ENCODE results near the gene TMEM252.

TMEM252 gene

DNA sequence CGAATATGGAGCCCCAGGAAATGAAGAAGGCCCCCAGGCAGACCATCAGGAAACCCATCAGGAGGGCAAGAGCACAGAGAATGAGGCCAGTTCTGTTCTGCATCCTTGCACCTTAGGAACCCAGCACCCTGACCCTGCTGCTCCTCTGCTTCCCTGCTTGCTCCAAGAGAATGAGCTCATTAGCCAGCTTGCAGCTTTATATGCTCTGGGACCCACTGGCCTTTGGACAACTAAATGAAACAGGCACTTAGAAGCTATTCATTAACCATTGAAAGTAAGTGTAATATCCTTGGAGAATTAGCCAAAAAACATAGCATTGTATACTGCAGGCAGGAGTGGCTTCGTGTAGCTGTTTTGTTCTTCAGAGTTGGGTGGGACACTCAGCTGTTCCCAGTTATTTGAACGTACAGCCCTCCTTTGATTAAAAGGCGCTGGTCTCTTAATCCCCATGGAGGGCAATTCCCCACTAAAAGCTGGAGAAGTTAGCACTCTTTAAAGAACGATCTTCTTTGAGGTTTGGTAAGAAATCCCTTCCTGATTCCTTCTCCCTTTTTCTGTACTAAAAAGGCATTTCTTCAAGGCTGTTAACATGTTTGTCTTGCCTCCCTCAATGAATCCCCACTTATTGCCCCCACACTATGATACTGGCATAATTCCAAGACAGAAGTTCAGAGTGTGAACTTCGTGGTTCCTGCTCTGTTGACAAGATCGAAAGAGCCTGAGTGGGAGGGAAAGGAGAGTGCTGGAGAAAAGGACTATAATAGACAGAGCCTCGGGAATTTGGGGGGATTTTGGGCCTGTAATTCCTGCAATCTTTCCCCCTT is at the start of gene TMEM252:
Gene TMEM252, minus strand, starts transcription at position 172 of the 824 bp plus-strand sequence. Its CDS starts 69 bp downstream, at position 103.
- DNase-seq: no peak

GRCh38 chr9:68585034-68585761 is 44.5 kb upstream of the TMEM252 start:
- peak in 1 of 3 experiments; percentile 32 for DNase-seq

GRCh38 chr9:68584189-68585033 is 43.7 kb upstream of the TMEM252 start:
- peak; percentile 78 to 96 (median 81) for DNase-seq

- DNase-seq: no peak
These were observed 41.0 kb upstream of the TMEM252 start for GRCh38 chr9:68581696-68582095.

- DNase-seq: no peak
These were observed 37.3 kb upstream of the TMEM252 start for GRCh38 chr9:68577774-68578591.

- no peak for DNase-seq
These were observed 35.1 kb upstream of the TMEM252 start for GRCh38 chr9:68575817-68576216.

DNA sequence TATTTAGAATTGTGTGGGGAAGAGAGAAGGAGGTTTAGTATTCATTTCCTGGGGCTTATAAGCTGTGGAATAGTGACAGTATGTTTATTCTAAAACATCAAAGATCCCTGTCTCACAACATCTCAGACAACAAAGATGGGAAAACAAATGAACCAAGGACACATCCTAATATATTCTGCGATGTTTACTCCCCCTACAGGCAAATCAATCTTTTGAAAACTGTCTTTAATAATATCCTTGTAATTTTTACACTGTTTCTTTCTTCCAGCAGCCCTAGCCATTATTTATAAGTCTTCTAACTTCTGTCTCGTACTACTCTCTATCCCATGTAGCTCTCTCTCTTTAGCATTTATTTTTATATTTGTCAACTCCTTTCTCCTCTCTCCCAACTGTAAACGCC is 33.5 kb upstream of the TMEM252 start:
- DNase-seq: peak in 1 of 3 experiments; percentile 30

GRCh38 chr9:68567565-68567964 is 26.9 kb upstream of the TMEM252 start:
- no peak for DNase-seq

- DNase-seq: no peak
These were observed 21.8 kb upstream of the TMEM252 start for GRCh38 chr9:68562461-68562860.

DNA sequence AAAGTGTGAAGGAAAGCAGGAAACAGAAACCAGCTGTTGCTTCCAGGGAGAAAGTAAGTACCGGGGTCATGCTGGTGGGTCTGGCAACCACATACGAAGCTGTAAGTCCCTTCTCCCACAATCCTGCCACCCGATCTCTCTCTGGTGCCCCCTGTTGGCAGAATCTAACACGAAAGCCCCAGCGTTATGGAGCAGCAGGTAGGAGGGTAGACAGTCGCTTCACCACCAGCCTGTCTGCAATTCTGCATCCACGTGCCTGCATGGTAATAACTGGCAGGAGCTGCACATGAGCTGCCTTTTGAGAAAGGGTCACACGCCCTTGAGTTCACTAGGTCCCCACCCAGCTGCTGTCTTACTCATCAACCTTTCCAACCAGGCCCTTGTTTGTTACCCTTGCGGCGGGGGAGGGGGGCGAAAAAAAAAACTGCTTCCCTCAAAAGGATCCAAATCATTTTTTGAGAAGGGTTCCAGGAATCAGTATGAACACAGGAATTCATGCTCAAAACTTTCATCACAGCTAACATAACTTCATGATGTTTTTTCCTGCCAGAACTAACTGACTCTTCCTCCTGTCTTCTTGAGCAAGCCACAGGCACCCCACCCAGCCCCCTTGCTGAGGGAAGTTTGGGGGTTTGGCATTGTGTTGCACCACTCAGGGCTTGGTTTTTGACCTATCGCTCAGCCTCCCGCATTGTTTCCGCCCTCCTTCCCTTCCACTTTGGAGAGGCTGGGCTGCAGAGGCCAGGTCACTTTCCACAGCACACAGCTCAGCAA is 19.6 kb upstream of the TMEM252 start:
- peak in 1 of 3 experiments; percentile 30 for DNase-seq

- DNase-seq: no peak
These were observed 17.9 kb upstream of the TMEM252 start for GRCh38 chr9:68558545-68558944.

- DNase-seq: no peak
These were observed 14.9 kb upstream of the TMEM252 start for GRCh38 chr9:68555437-68556150.

GRCh38 chr9:68552700-68553476 is 12.2 kb upstream of the TMEM252 start:
- no peak for DNase-seq

DNA sequence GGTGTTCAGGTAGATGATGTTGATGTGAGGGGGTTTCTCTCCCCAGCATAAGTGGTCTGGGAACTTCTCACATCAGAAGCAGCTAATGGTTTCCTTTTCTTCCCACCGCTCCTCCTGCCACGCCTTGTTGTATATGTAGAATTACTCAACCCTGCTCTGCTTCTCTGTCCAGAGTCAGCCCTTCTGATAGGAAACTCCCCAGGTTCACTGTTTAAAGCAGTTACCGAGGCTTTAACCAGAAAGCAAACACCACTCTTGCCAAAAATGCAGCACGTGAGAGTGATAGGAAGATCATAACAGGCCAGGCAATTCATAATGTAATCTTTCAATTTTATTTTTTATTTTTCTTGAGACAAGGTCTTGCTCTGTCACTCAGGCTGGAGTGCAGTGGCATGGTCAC is 10.5 kb upstream of the TMEM252 start:
- DNase-seq: no peak

DNA sequence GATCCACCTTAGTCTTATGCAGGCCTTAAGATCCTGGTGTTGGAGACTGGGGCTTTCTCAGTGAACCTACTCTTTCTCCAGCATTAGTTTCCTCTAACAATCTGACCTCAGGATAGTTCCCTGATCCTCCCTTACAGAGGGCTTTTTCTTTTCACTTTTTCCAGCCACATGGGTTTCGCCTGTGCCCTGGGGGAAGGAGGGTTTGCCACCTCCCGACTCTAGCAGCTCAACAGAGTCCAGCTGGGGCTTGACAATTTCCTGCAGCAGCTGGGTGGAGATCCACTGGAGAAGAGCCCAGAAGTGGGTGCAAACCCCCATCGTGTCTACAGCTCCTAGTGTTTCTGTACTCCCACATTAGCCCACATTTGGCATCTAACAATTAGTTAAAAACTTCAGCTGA is 7.6 kb upstream of the TMEM252 start:
- DNase-seq: no peak

DNA sequence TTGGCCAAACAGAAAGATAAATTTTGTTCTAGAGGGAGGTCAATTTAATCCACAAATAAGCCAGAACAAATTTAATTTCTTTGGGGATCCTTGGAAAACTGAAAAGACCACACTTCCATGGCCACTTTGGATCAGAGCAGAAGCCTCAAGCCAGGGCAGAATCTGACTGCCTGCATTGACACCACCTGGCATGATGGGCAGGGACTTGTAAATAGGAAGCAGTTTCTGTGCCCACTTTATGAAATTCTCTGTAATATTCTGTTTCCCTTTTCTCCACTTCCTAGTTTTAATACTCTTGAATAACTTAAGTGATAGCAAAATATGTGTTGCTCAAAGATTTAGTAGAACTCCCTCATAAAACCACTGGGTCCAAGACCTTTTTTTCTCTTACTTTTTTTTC is 6.7 kb upstream of the TMEM252 start:
- no peak for DNase-seq

DNA sequence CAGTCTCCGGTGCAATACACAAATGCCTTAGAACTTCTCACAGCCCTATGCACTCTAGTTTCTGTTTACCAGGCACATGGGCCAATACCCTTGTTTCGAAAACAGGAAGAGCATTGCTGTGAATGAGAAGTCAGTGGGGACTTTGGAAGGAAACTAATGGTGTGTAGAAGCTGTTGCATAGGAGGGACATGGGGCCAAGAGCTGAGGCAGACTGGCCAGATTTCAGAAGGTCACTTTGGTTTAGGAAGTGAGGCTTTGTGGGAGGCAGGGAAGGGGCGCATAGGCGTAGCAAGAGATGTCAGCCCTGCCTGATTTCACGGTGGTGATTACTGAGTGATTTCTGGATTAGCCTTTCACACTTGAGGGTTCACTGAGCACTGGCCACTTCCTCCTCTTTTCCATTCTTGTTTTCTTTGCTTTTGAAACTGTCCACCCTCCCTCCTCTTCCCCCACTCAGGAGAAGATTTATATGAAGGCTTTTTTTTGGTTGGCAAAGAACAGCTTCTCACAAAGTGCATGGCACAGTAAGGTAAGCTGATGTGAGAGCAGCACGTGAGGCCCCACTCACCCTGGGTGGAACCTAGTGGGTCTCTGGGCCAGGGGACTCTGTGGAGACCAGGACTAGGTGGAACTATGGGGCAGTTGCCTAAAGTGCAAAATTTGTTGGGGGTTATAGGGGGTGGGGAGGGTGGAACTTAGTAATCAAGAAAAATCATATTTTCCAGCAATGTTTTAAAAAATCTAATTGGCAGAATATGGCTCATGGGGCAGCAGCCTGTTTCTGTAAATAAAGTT is 6.1 kb upstream of the TMEM252 start:
- no peak for DNase-seq

- no peak for DNase-seq
These were observed 4.5 kb upstream of the TMEM252 start for GRCh38 chr9:68545033-68545705.

DNA sequence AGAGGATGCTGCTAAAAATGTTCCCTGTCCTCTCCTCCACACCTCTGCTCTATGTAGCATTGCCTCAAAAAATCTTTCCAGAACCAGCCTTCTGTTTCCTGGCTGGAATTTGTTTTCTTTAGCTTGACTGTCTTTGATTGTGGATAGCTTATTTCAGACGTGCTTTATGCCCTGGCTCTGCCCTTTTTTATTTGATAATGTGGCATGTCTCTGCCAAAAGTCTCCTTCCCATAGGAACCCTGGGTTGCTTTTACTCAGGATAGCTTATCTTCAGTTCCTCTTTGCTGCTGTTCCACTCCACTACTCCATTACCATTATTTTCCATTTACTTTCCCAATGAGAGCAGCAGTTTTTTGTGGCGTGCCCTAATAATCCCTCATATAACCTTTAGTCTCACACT is 885 bp upstream of the TMEM252 start:
- DNase-seq: no peak
